Ishikawa (cell line): ENCODE results near the gene UGGT2.

Source experiments
- MAX ChIP-seq: IDR thresholded peaks from 2 replicates; pipeline ENCODE4 v1.6.1; 2012
- YY1 ChIP-seq: IDR thresholded peaks from 2 replicates; pipeline ENCODE4 v1.6.1; 2012; ENCODE audit warnings: low read depth

DNA sequence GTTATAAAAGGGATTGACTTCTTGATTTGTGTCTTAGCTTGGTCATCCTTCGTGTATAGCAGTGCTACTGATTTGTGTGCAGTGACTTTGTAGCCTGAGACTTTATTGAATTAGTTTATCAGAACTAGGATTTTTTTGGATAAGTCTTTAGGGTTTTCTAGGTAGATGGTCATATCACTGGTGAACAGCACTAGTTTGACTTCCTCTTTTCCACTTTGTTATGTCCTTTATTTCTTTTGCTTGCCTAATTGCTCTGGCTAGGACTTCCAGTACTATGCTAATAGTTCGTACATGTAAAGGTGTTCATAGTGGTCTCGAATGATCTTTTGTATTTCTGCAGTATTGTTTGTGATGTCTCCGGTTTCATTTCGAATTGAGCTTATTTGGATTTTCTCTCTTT, 230.9 kb downstream of the UGGT2 start:
- TF ChIP-seq YY1: no peak
- TF ChIP-seq MAX: no peak
